CD4-positive, alpha-beta T cell treated with Interleukin-21 for 1 hour (primary cell): ENCODE results near the gene STH.
A peak's percentile ranks its signal among the peaks of the same experiment; 100 is the strongest.
"Not testable (repeated sequence)": the region's sequence is repeated elsewhere in the genome, so short reads cannot be mapped to it uniquely, and the experiment has no call there.

Experiments used
- DNase-seq: peaks from one replicate; pipeline ENCODE4 v3.0.0-alpha.2; 2020

The STH gene

GRCh38 chr17:46009681-46010596, 10.9 kb downstream of the STH start:
- no peak for DNase-seq

DNA sequence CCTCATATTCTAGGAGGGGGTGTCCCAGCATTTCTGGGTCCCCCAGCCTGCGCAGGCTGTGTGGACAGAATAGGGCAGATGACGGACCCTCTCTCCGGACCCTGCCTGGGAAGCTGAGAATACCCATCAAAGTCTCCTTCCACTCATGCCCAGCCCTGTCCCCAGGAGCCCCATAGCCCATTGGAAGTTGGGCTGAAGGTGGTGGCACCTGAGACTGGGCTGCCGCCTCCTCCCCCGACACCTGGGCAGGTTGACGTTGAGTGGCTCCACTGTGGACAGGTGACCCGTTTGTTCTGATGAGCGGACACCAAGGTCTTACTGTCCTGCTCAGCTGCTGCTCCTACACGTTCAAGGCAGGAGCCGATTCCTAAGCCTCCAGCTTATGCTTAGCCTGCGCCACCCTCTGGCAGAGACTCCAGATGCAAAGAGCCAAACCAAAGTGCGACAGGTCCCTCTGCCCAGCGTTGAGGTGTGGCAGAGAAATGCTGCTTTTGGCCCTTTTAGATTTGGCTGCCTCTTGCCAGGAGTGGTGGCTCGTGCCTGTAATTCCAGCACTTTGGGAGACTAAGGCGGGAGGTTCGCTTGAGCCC, 11.6 kb downstream of the STH start:
- DNase-seq, result no peak

DNA sequence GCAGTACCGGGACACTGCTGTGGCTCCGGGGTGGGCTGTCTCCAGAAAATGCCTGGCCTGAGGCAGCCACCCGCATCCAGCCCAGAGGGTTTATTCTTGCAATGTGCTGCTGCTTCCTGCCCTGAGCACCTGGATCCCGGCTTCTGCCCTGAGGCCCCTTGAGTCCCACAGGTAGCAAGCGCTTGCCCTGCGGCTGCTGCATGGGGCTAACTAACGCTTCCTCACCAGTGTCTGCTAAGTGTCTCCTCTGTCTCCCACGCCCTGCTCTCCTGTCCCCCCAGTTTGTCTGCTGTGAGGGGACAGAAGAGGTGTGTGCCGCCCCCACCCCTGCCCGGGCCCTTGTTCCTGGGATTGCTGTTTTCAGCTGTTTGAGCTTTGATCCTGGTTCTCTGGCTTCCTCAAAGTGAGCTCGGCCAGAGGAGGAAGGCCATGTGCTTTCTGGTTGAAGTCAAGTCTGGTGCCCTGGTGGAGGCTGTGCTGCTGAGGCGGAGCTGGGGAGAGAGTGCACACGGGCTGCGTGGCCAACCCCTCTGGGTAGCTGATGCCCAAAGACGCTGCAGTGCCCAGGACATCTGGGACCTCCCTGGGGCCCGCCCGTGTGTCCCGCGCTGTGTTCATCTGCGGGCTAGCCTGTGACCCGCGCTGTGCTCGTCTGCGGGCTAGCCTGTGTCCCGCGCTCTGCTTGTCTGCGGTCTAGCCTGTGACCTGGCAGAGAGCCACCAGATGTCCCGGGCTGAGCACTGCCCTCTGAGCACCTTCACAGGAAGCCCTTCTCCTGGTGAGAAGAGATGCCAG, 12.9 kb downstream of the STH start:
- no peak for DNase-seq

- DNase-seq, result no peak
These were observed 13.5 kb downstream of the STH start for GRCh38 chr17:46012506-46013079.

GRCh38 chr17:46013127-46013501, 14.1 kb downstream of the STH start:
- DNase-seq, result no peak

GRCh38 chr17:46013502-46014165, 14.6 kb downstream of the STH start:
- DNase-seq, result no peak

GRCh38 chr17:46019408-46019925, 20.4 kb downstream of the STH start:
- not testable (repeated sequence) for DNase-seq

DNA sequence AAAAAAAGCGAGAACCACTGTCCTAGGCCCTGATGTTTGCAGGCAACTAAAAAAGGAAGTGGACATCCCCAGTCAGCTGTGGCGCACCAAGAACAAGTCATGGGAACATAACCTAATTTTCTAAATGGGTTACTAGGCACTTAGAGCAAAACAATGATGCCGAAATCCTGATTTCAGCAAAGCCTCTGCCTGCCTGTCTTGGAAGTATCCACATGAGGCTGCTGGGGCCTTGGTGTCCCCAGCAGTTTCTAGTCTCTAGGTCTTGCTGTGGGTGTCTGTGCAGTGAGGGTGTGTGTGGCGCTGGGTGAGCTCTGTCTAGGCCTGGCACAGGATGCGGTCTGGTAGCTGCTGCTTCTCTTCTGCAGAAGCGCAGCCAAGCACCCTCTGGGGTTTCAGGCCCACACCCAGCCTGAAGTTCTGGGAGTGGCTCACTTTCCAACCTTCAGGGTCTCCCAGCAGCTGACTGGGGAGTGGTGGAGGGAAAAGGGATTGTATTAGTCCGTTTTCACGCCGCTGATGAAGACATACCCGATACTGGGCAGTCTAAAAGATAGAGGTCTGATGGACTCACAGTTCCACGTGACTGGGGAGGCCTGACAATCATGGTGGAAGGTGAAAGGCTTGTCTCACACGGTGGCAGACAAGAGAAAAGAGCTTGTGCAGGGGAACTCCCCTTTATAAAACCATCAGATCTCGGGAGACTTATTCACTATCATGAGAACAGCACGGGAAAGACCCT, 21.1 kb downstream of the STH start:
- DNase-seq, result peak; percentile 78

GRCh38 chr17:46020998-46021397, 21.9 kb downstream of the STH start:
- no peak for DNase-seq

DNA sequence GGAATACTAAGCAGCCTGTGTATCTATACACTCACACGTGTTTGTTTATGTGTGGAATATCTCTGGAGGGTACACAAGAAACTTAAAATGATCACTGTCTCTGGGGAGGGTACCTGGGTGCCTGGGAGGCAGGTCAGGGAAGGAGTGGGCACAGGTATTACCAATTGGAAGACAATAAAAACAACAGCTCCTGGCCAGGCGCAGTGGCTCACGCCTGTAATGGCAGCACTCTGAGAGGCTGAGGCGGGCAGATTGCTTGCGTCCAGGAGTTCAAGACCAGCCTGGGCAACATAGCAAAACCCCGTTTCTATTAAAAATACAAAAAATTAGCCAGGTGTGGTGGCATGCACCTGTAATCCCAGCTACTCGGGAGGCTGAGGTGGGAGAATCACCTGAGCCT, 24.3 kb downstream of the STH start:
- not testable (repeated sequence) for DNase-seq

DNA sequence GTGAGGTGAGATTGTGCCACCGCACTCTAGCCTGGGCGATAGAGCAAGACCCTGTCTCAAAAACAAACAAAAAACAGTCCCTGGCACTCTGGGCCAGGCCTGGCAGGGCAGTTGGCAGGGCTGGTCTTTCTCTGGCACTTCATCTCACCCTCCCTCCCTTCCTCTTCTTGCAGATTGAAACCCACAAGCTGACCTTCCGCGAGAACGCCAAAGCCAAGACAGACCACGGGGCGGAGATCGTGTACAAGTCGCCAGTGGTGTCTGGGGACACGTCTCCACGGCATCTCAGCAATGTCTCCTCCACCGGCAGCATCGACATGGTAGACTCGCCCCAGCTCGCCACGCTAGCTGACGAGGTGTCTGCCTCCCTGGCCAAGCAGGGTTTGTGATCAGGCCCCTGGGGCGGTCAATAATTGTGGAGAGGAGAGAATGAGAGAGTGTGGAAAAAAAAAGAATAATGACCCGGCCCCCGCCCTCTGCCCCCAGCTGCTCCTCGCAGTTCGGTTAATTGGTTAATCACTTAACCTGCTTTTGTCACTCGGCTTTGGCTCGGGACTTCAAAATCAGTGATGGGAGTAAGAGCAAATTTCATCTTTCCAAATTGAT, 24.8 kb downstream of the STH start:
- DNase-seq, result no peak

GRCh38 chr17:46024590-46024989, 25.5 kb downstream of the STH start:
- no peak for DNase-seq

DNA sequence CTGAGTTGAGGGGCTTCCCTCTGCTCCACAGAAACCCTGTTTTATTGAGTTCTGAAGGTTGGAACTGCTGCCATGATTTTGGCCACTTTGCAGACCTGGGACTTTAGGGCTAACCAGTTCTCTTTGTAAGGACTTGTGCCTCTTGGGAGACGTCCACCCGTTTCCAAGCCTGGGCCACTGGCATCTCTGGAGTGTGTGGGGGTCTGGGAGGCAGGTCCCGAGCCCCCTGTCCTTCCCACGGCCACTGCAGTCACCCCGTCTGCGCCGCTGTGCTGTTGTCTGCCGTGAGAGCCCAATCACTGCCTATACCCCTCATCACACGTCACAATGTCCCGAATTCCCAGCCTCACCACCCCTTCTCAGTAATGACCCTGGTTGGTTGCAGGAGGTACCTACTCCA, 26.0 kb downstream of the STH start:
- DNase-seq, result no peak

DNA sequence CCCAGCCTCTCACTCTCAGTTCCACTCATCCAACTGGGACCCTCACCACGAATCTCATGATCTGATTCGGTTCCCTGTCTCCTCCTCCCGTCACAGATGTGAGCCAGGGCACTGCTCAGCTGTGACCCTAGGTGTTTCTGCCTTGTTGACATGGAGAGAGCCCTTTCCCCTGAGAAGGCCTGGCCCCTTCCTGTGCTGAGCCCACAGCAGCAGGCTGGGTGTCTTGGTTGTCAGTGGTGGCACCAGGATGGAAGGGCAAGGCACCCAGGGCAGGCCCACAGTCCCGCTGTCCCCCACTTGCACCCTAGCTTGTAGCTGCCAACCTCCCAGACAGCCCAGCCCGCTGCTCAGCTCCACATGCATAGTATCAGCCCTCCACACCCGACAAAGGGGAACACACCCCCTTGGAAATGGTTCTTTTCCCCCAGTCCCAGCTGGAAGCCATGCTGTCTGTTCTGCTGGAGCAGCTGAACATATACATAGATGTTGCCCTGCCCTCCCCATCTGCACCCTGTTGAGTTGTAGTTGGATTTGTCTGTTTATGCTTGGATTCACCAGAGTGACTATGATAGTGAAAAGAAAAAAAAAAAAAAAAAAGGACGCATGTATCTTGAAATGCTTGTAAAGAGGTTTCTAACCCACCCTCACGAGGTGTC, 26.6 kb downstream of the STH start:
- no peak for DNase-seq

DNA sequence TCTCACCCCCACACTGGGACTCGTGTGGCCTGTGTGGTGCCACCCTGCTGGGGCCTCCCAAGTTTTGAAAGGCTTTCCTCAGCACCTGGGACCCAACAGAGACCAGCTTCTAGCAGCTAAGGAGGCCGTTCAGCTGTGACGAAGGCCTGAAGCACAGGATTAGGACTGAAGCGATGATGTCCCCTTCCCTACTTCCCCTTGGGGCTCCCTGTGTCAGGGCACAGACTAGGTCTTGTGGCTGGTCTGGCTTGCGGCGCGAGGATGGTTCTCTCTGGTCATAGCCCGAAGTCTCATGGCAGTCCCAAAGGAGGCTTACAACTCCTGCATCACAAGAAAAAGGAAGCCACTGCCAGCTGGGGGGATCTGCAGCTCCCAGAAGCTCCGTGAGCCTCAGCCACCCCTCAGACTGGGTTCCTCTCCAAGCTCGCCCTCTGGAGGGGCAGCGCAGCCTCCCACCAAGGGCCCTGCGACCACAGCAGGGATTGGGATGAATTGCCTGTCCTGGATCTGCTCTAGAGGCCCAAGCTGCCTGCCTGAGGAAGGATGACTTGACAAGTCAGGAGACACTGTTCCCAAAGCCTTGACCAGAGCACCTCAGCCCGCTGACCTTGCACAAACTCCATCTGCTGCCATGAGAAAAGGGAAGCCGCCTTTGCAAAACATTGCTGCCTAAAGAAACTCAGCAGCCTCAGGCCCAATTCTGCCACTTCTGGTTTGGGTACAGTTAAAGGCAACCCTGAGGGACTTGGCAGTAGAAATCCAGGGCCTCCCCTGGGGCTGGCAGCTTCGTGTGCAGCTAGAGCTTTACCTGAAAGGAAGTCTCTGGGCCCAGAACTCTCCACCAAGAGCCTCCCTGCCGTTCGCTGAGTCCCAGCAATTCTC, 27.4 kb downstream of the STH start:
- DNase-seq, result no peak

- DNase-seq, result no peak
These were observed 28.3 kb downstream of the STH start for GRCh38 chr17:46027048-46027975.

GRCh38 chr17:46027976-46028325, 28.9 kb downstream of the STH start:
- DNase-seq, result no peak

- no peak for DNase-seq
These were observed 29.3 kb downstream of the STH start for GRCh38 chr17:46028374-46028773.
